Naive thymus-derived CD4-positive, alpha-beta T cell (primary cell): ENCODE data around the gene SRGAP2B. TPM values are rescaled to one million over a fixed set of nuclear protein-coding genes. Genes with fewer than 3 reads are reported as not detected.
"Not testable (repeated sequence)": the region's sequence is repeated elsewhere in the genome, so short reads cannot be mapped to it uniquely, and the experiment has no call there.

Experiments
- ATAC-seq: fragments of 150-1000 bp; cut with Tn5 transposase; 2 replicates; pipeline ENCODE4 v1.10.0; 2021; ENCODE audit warnings: mild to moderate bottlenecking, moderate library complexity
- CTCF ChIA-PET: fragments of 350-600 bp; sonication (Branson Sonifier 250); formaldehyde crosslinking; loops from one replicate; lab custom pipeline; 2021; ENCODE audit warnings: antibody characterized with exemption; lab: Charles Lee
- POLR2A ChIA-PET: fragments of 350-600 bp; sonication (Branson Sonifier 250); formaldehyde crosslinking; loops from one replicate; lab custom pipeline; 2021; ENCODE audit warnings: antibody characterized with exemption, inconsistent platforms; lab: Charles Lee
- DNase-seq, 9 donors: peaks; one replicate each; pipeline versions ENCODE4 v3.0.0 to v3.0.0-alpha.2; 2020 to 2022; ENCODE audit warnings: mixed read lengths in 1 of 9
- H3K27ac ChIP-seq: one replicate; pipeline ENCODE4 v1.7.0; 2013; ENCODE audit warnings: mild to moderate bottlenecking, low read depth, low read length, moderate library complexity
- H3K27me3 ChIP-seq, 2 donors: one replicate each; pipeline ENCODE4 v1.7.0; 2013; ENCODE audit warnings: low read length in 2 of 2, mild to moderate bottlenecking in 2 of 2, moderate library complexity in 2 of 2; ENCODE audit not compliant: control insufficient read depth in 2 of 2, insufficient read depth in 2 of 2
- H3K36me3 ChIP-seq, 3 experiments: 1 replicate in 2 of 3; 2 replicates in 1 of 3; pipeline ENCODE4 v1.7.0; 2013; ENCODE audit warnings: low read length in 3 of 3, mild to moderate bottlenecking in 3 of 3, moderate library complexity in 1 of 3; ENCODE audit not compliant: insufficient read depth in 3 of 3, control insufficient read depth in 2 of 3
- H3K4me1 ChIP-seq, 2 donors: one replicate each; pipeline ENCODE4 v1.7.0; 2013; ENCODE audit warnings: low read length in 2 of 2, mild to moderate bottlenecking in 2 of 2, moderate library complexity in 1 of 2; ENCODE audit not compliant: control insufficient read depth in 2 of 2, insufficient read depth in 2 of 2
- H3K4me3 ChIP-seq: 2 replicates; pipeline ENCODE4 v1.7.0; 2013; ENCODE audit warnings: mild to moderate bottlenecking, low read length
- H3K9me3 ChIP-seq, 3 experiments: 1 replicate in 2 of 3; 2 replicates in 1 of 3; pipeline ENCODE4 v1.7.0; 2013; ENCODE audit warnings: low read length in 3 of 3; ENCODE audit not compliant: control insufficient read depth in 2 of 3
- H3K27ac Mint-ChIP-seq, 9 donors: one replicate each; pipeline ENCODE4 v1.8.0; 2020 to 2022; ENCODE audit warnings: mixed read lengths in 9 of 9, mild to moderate bottlenecking in 8 of 9, moderate library complexity in 5 of 9, inconsistent platforms in 2 of 9
- H3K27me3 Mint-ChIP-seq, 5 donors: one replicate each; pipeline ENCODE4 v1.8.0; 2021 to 2022; ENCODE audit warnings: mixed read lengths in 5 of 5, mild to moderate bottlenecking in 1 of 5
- H3K36me3 Mint-ChIP-seq, 5 donors: one replicate each; pipeline ENCODE4 v1.8.0; 2020 to 2022; ENCODE audit warnings: mixed read lengths in 5 of 5, mild to moderate bottlenecking in 3 of 5, inconsistent platforms in 1 of 5
- H3K4me1 Mint-ChIP-seq, 7 donors: one replicate each; pipeline ENCODE4 v1.8.0; 2020 to 2022; ENCODE audit warnings: mixed read lengths in 7 of 7, mild to moderate bottlenecking in 3 of 7, inconsistent platforms in 1 of 7
- H3K4me3 Mint-ChIP-seq, 10 donors: one replicate each; pipeline ENCODE4 v1.8.0; 2020 to 2022; ENCODE audit warnings: mild to moderate bottlenecking in 10 of 10, mixed read lengths in 10 of 10, moderate library complexity in 6 of 10, inconsistent platforms in 2 of 10
- H3K9me3 Mint-ChIP-seq, 11 donors: one replicate each; pipeline ENCODE4 v1.8.0; 2020 to 2022; ENCODE audit warnings: mixed read lengths in 11 of 11, mild to moderate bottlenecking in 4 of 11, inconsistent platforms in 1 of 11, moderate library complexity in 1 of 11
- intact Hi-C, 2 donors: fragments of 100-400 bp; cut with micrococcal nuclease; formaldehyde crosslinking; loops; one replicate each; pipeline ENCODE4 v1.15.1; 2023
- polyA plus RNA-seq, 2 donors: library from polyadenylated mRNA; unstranded; fragments of 300-500 nt; fragmentation: Illumina TruSeq; gene quantifications; one replicate each; pipeline ENCODE4 v1.2.3, GENCODE V29; 2021
- total RNA-seq, 6 experiments: library from RNA in 5 of 6; stranded (reverse) in 5 of 6; gene quantifications; 1 replicate in 5 of 6; 2 replicates in 1 of 6; pipeline ENCODE4 v1.2.3 and lab custom pipeline; 2021 to 2026

The SRGAP2B gene
- total and polyA plus RNA-seq, 7 experiments from 2014 or later = 0.85 to 37.3 (median 18.1) TPM

DNA sequence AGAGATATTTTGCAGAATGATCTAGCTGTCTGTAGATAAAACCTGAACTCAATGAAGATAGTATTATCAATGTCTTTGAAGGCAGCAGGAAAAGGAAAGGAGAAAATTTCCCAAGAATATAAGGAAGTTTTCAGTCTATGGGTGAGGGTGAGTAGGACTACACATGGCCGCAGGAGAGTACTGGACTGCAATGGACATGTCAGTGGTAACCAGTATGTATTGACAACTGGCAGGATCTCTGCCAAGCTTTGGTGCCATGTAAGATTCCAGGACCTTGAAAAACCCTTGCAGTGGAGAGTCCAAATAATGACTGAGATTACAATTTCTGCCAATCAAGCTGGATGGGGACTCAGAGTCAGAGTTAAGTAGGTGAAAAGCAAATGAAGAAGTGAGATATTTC is 30.0 kb upstream of the SRGAP2B start:
- H3K4me3 ChIP-seq, H3K27me3 Mint-ChIP-seq, intact Hi-C loops, POLR2A ChIA-PET, DNase-seq, CTCF ChIA-PET, H3K9me3 Mint-ChIP-seq, H3K27ac Mint-ChIP-seq, H3K27me3 ChIP-seq, H3K36me3 Mint-ChIP-seq, H3K27ac ChIP-seq, ATAC-seq, H3K4me1 Mint-ChIP-seq, H3K4me3 Mint-ChIP-seq, H3K36me3 ChIP-seq, H3K9me3 ChIP-seq, H3K4me1 ChIP-seq: not testable (repeated sequence)

DNA sequence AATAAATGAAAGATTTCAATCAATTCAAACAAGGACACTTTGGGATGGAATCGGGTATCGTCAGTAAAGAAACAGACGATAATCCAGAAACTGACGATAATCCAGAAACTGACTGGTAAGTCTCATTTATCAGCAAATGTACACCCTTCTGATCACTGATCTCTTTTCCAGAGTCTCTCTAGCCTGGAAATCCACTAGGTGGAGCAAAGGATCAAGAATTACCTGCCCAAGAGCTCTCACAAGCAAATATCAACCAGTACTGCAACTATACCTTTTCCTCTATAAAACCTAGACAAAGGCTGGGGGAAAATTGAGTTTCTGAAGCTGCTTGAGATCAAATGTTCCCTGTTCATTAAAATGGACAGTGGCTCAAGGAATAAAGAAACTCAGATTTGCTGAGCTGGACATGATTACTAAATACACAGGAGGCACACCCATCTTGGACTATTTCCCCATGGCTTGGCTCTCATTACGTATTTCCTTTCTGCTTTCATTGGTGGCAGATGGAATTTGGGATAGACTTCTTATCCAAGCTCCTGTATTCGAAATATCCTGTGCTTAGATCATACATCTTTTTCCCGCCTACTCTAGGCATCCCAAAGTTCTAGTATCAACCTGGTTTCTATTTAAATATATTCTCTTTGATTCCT is 29.0 kb upstream of the SRGAP2B start:
- H3K27me3 ChIP-seq, POLR2A ChIA-PET, CTCF ChIA-PET, intact Hi-C loops, DNase-seq, H3K9me3 ChIP-seq, H3K27ac Mint-ChIP-seq, H3K4me1 ChIP-seq, H3K27me3 Mint-ChIP-seq, ATAC-seq, H3K36me3 Mint-ChIP-seq, H3K4me3 ChIP-seq, H3K9me3 Mint-ChIP-seq, H3K4me3 Mint-ChIP-seq, H3K36me3 ChIP-seq, H3K4me1 Mint-ChIP-seq, H3K27ac ChIP-seq: not testable (repeated sequence)

DNA sequence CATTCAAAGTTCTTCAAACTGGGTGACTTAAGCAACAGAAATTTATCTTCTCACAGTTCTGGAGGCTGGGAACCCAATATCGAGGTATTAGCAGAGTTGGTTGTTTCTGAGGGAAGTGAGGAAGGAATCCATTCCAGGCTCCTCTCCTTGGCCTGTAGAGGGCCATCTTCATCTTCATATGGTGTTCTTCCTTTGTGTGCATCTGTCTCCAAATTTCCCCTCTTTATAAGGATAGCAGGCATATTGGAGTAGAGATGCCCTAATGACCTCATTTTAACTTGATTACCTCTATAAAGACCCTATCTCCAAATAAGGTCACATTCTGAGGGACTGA is 27.9 kb upstream of the SRGAP2B start:
- H3K4me1 ChIP-seq, H3K27me3 ChIP-seq, H3K4me3 ChIP-seq, POLR2A ChIA-PET, CTCF ChIA-PET, H3K27me3 Mint-ChIP-seq, H3K9me3 ChIP-seq, H3K27ac Mint-ChIP-seq, DNase-seq, ATAC-seq, H3K36me3 ChIP-seq, H3K9me3 Mint-ChIP-seq, H3K36me3 Mint-ChIP-seq, H3K4me3 Mint-ChIP-seq, H3K27ac ChIP-seq, intact Hi-C loops, H3K4me1 Mint-ChIP-seq: not testable (repeated sequence)

DNA sequence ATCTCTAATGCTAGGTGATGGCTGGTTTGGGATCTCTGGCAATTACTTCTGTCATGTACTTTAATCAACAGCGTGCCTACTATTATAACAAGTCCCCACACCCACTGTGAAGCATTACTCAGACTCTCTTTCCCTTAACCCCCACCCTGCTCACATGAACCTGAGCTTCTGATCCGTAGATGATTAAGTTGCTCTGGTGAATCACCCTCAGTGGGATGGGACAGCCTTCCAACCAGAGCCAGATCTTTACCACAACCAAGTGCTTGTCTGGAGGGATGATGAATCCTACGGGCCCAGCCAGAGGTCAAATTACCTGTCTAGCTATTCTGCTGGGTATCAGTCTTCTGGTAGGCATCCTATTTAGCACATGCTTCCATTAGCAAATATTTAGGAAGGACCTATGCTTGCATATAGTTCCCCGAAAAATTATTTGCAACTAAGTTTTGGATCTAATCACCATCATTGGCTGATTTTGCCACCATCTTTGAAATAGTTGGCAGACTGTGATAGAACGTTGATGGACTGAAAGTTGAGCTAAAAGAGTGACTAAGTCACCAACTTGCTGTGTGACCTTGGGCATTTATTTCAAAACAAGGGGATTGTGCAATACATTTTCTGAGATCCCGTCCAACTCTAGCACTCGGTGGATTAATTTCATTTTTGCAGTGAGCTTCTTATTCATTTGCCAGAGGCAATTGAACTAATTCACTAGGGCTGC is 27.4 kb upstream of the SRGAP2B start:
- H3K4me1 ChIP-seq, H3K27me3 Mint-ChIP-seq, H3K4me3 ChIP-seq, H3K9me3 Mint-ChIP-seq, DNase-seq, POLR2A ChIA-PET, H3K4me1 Mint-ChIP-seq, H3K9me3 ChIP-seq, H3K4me3 Mint-ChIP-seq, H3K27me3 ChIP-seq, CTCF ChIA-PET, intact Hi-C loops, H3K36me3 Mint-ChIP-seq, H3K36me3 ChIP-seq, H3K27ac ChIP-seq, H3K27ac Mint-ChIP-seq: not testable (repeated sequence)
- ATAC-seq = peak; percentile 34

DNA sequence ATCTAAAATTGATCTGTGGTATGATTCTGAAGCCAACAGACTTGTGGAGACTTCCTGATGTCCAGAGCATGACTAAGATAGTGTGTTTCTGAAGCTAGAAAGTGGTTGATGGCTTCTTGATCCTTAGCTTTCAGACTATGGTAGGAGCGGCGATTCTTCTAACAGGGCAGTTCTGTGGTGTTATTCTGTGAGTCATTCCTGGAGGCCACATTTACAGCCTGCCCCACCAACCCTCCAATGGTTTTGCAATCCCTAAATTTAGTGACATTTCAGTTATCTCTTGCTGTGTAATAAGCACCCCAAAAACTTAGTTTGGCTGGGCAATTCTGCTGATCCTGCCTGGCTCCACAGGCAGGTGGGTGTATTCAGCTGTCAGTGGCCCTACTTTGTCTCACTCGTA is 24.7 kb upstream of the SRGAP2B start:
- H3K27ac Mint-ChIP-seq, H3K27ac ChIP-seq, H3K36me3 ChIP-seq, H3K36me3 Mint-ChIP-seq, H3K4me3 Mint-ChIP-seq, H3K9me3 ChIP-seq, H3K4me1 ChIP-seq, H3K27me3 Mint-ChIP-seq, H3K4me1 Mint-ChIP-seq, POLR2A ChIA-PET, intact Hi-C loops, CTCF ChIA-PET, H3K4me3 ChIP-seq, H3K9me3 Mint-ChIP-seq, H3K27me3 ChIP-seq, DNase-seq: not testable (repeated sequence)
- peak; percentile 57 for ATAC-seq

DNA sequence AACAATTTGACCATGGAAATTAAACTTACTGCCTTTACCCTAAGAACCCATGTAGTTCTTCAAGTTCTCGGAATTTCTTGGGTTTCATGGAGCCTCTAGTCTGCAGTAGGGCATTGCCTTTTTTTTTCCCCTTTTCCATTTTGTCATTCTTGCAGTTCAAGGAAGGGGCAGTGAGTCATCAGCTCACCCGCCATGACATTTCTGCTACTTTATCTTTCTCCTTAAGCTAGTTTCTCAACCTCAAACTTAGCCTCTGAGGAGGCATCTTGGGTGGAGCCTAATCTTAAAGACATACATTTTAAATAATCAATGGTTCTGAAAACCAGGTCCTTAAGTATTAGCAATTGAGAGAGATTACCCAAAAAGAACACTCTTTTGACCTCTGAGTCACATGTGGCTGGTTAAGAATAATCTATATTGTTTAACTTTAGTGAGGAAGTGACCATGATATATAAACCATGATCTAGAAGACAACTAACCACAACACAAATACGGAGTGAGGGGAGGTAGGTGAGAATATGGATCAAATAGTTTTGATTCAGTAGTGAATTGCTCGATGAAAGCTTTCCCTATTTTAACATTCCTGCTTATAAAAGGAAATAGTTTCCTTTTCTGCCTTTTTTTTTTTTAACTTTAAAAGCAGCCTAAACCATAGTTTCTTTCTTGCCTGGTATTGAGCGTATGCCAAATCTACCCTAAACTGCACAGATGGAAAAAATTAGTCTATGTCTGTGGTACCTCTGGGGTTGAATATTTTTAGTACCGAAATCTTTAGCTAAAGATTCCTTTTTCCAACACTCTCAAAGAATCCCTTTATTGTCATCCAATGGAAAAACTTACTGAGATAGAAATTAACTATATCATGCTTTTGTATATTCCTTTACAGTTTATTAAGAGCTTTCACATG is 20.7 kb upstream of the SRGAP2B start:
- H3K4me1 Mint-ChIP-seq, H3K4me3 ChIP-seq, H3K4me3 Mint-ChIP-seq, POLR2A ChIA-PET, CTCF ChIA-PET, H3K36me3 ChIP-seq, intact Hi-C loops, H3K9me3 Mint-ChIP-seq, DNase-seq, H3K27ac ChIP-seq, H3K9me3 ChIP-seq, H3K27me3 ChIP-seq, H3K27ac Mint-ChIP-seq, H3K4me1 ChIP-seq, H3K36me3 Mint-ChIP-seq, H3K27me3 Mint-ChIP-seq: not testable (repeated sequence)
- peak; percentile 46 for ATAC-seq
